Stimulated activated CD8-positive, alpha-beta memory T cell treated with anti-CD3 and anti-CD28 coated beads, Interleukin-12 subunit alpha, Interleukin-12 subunit beta, amount 100 ng/mL, for 24 hours (primary cell): Measurements from ENCODE around the gene GLRX3.

ENCODE experiments used
- DNase-seq: peaks from one replicate; pipeline ENCODE4 v3.0.0-alpha.2; 2020; ENCODE audit errors: extremely low read depth

GLRX3 gene

GRCh38 chr10:130208807-130209206 lies 72.6 kb downstream of the GLRX3 start:
- no peak for DNase-seq

- no peak for DNase-seq
Observed at GRCh38 chr10:130212746-130213145, 76.6 kb downstream of the GLRX3 start.

- no peak for DNase-seq
Observed at GRCh38 chr10:130213286-130214080, 77.3 kb downstream of the GLRX3 start.

- no peak for DNase-seq
Observed at GRCh38 chr10:130214431-130214830, 78.2 kb downstream of the GLRX3 start.

GRCh38 chr10:130215151-130215930 lies 79.2 kb downstream of the GLRX3 start:
- DNase-seq, result no peak

GRCh38 chr10:130215931-130216231 lies 79.7 kb downstream of the GLRX3 start:
- DNase-seq, result no peak

- DNase-seq, result no peak
Observed at GRCh38 chr10:130218181-130218641, 82.0 kb downstream of the GLRX3 start.

- no peak for DNase-seq
Observed at GRCh38 chr10:130218936-130219335, 82.7 kb downstream of the GLRX3 start.

GRCh38 chr10:130220251-130221185 lies 84.3 kb downstream of the GLRX3 start:
- no peak for DNase-seq

- no peak for DNase-seq
Observed at GRCh38 chr10:130221456-130222375, 85.5 kb downstream of the GLRX3 start.

- DNase-seq, result no peak
Observed at GRCh38 chr10:130222381-130222780, 86.2 kb downstream of the GLRX3 start.

GRCh38 chr10:130224228-130224627 lies 88.0 kb downstream of the GLRX3 start:
- no peak for DNase-seq

- no peak for DNase-seq
Observed at GRCh38 chr10:130226012-130226411, 89.8 kb downstream of the GLRX3 start.

- DNase-seq, result no peak
Observed at GRCh38 chr10:130227883-130228282, 91.7 kb downstream of the GLRX3 start.
